K562 (cell line): ENCODE data around the gene ZC3H15. TPM values are rescaled to one million over a fixed set of nuclear protein-coding genes. Genes with fewer than 3 reads are reported as not detected.
"Not testable (repeated sequence)": the region's sequence is repeated elsewhere in the genome, so short reads cannot be mapped to it uniquely, and the experiment has no call there.

Experiments used
- ARID1B ChIP-seq: fragments of 450-650 bp; IDR thresholded peaks from 2 replicates; pipeline ENCODE4 v1.6.1; 2016; ENCODE audit warnings: antibody characterized with exemption, mild to moderate bottlenecking, inconsistent platforms
- ATF3 ChIP-seq, 2 experiments: fragments of 450-650 bp in 1 of 2; sonication (generic) in 1 of 2; formaldehyde crosslinking in 1 of 2; IDR thresholded peaks in 1 of 2; conservative IDR thresholded peaks in 1 of 2; 2 replicates each; pipeline versions ENCODE4 v1.6.1 to v1.8.1; 2016 to 2023; ENCODE audit warnings: mild to moderate bottlenecking in 2 of 2, moderate library complexity in 2 of 2, inconsistent platforms in 1 of 2, missing genetic modification reagents in 1 of 2
- BHLHE40 ChIP-seq: IDR thresholded peaks from 2 replicates; pipeline ENCODE4 v1.6.1; 2011; ENCODE audit warnings: low read length, improper control_type of control experiment
- CBFA2T2 ChIP-seq: fragments of 450-650 bp; conservative IDR thresholded peaks from 2 replicates; pipeline ENCODE4 v1.6.1; 2017; ENCODE audit warnings: mild to moderate bottlenecking
- CBX3 ChIP-seq, 2 experiments: IDR thresholded peaks; 1 replicate in 1 of 2; 2 replicates in 1 of 2; pipeline ENCODE4 v1.6.1; 2012; ENCODE audit warnings: inconsistent platforms in 2 of 2, low read length in 2 of 2, borderline replicate concordance in 1 of 2, control low read depth in 1 of 2
- CREM ChIP-seq: IDR thresholded peaks from 2 replicates; pipeline ENCODE4 v1.6.1; 2014; ENCODE audit warnings: antibody characterized with exemption, low read depth
- DMBX1 ChIP-seq: fragments of 250-450 bp; sonication (Bioruptor Pico); IDR thresholded peaks from 2 replicates; pipeline ENCODE4 v1.8.0; 2022; ENCODE audit warnings: inconsistent platforms, mild to moderate bottlenecking, moderate library complexity, borderline replicate concordance
- DPF2 ChIP-seq: fragments of 450-650 bp; IDR thresholded peaks from 2 replicates; pipeline ENCODE4 v1.6.1; 2016
- EGR1 ChIP-seq: fragments of 450-650 bp; conservative IDR thresholded peaks from 2 replicates; pipeline ENCODE4 v1.6.1; 2017; ENCODE audit warnings: mild to moderate bottlenecking
- EP300 ChIP-seq: IDR thresholded peaks from 2 replicates; pipeline ENCODE4 v1.6.1; 2012; ENCODE audit warnings: low read length, improper control_type of control experiment
- EP400 ChIP-seq: fragments of 450-650 bp; IDR thresholded peaks from 2 replicates; pipeline ENCODE4 v1.6.1; 2017; ENCODE audit warnings: antibody characterized with exemption, mild to moderate bottlenecking, moderate library complexity
- FOSL1 ChIP-seq: fragments of 200-800 bp; sonication (Bioruptor generic); conservative IDR thresholded peaks from 2 replicates; pipeline ENCODE4 v1.6.1; 2016; ENCODE audit warnings: missing genetic modification characterization, missing compliant biosample characterization
- FOXM1 ChIP-seq, 2 experiments: fragments of 450-650 bp in 1 of 2; sonication (generic) in 1 of 2; formaldehyde crosslinking in 1 of 2; IDR thresholded peaks; 2 replicates each; pipeline versions ENCODE4 v1.6.1 to v1.9.0; 2017 to 2022; ENCODE audit warnings: low read depth in 2 of 2, mild to moderate bottlenecking in 2 of 2, missing genetic modification reagents in 1 of 2, moderate library complexity in 1 of 2
- IRF9 ChIP-seq: fragments of 450-650 bp; IDR thresholded peaks from 2 replicates; pipeline ENCODE4 v1.6.1; 2016; ENCODE audit warnings: missing biosample characterization, missing genetic modification characterization
- MAZ ChIP-seq, 2 experiments: fragments of 450-650 bp in 1 of 2; sonication (generic) in 1 of 2; formaldehyde crosslinking; IDR thresholded peaks in 1 of 2; conservative IDR thresholded peaks in 1 of 2; 2 replicates each; pipeline versions ENCODE4 v1.4.0 to v1.5.0; 2020; ENCODE audit warnings: mild to moderate bottlenecking in 1 of 2, missing genetic modification reagents in 1 of 2
- MBD2 ChIP-seq: sonication (generic); IDR thresholded peaks from 2 replicates; pipeline ENCODE4 v1.6.1; 2016; ENCODE audit warnings: low read depth, borderline replicate concordance
- MEF2D ChIP-seq: conservative IDR thresholded peaks from 2 replicates; pipeline ENCODE4 v1.6.1; 2016; ENCODE audit warnings: low read depth, missing genetic modification characterization, missing compliant biosample characterization
- MYBL2 ChIP-seq, 2 experiments: fragments of 450-650 bp in 1 of 2; sonication (generic) in 1 of 2; formaldehyde crosslinking in 1 of 2; IDR thresholded peaks; 2 replicates each; pipeline versions ENCODE4 v1.6.1 to v1.8.1; 2017 to 2022; ENCODE audit warnings: borderline replicate concordance in 1 of 2, inconsistent platforms in 1 of 2, low read depth in 1 of 2, mild to moderate bottlenecking in 1 of 2, missing genetic modification reagents in 1 of 2, moderate library complexity in 1 of 2
- NCOR1 ChIP-seq: fragments of 450-650 bp; IDR thresholded peaks from 2 replicates; pipeline ENCODE4 v1.6.1; 2016; ENCODE audit warnings: mild to moderate bottlenecking, moderate library complexity
- SRF ChIP-seq, 2 experiments: fragments of 250-450, 450-650 bp in 1 of 2; sonication (Bioruptor Pico) in 1 of 2; sonication (generic) in 1 of 2; formaldehyde crosslinking; IDR thresholded peaks; 2 replicates each; pipeline versions ENCODE4 v1.5.0 to v1.5.1; 2020 to 2022; ENCODE audit warnings: mild to moderate bottlenecking in 1 of 2, missing genetic modification reagents in 1 of 2
- TCF3 ChIP-seq: sonication (generic); formaldehyde crosslinking; IDR thresholded peaks from 2 replicates; pipeline ENCODE4 v1.4.0; 2020; ENCODE audit warnings: mild to moderate bottlenecking, missing genetic modification reagents
- TEAD1 ChIP-seq, 2 experiments: fragments of 450-650 bp in 1 of 2; sonication (generic) in 1 of 2; formaldehyde crosslinking; IDR thresholded peaks; 2 replicates each; pipeline versions ENCODE4 v1.4.0 to v1.8.0; 2020 to 2022; ENCODE audit warnings: mild to moderate bottlenecking in 2 of 2, missing genetic modification reagents in 1 of 2
- TRIM24 ChIP-seq, 2 experiments: fragments of 450-650 bp; IDR thresholded peaks; 2 replicates each; pipeline ENCODE4 v1.6.1; 2016
- ZBED1 ChIP-seq: IDR thresholded peaks from 2 replicates; pipeline ENCODE4 v1.6.1; 2014
- ZKSCAN8 ChIP-seq: fragments of 200-800 bp; sonication (Bioruptor generic); IDR thresholded peaks from 2 replicates; pipeline ENCODE4 v1.6.1; 2016; ENCODE audit warnings: missing genetic modification characterization, missing compliant biosample characterization
- ZNF124 ChIP-seq: sonication (generic); formaldehyde crosslinking; IDR thresholded peaks from 2 replicates; pipeline ENCODE4 v1.8.1; 2022; ENCODE audit warnings: missing genetic modification reagents
- ZNF511 ChIP-seq: sonication (generic); formaldehyde crosslinking; IDR thresholded peaks from 2 replicates; pipeline ENCODE4 v1.8.0; 2022; ENCODE audit warnings: mild to moderate bottlenecking, missing genetic modification reagents
- polyA plus RNA-seq, 8 experiments: library from polyadenylated mRNA; depleted of rRNA in 4 of 8; stranded (reverse) in 5 of 8; unstranded in 3 of 8; fragments of >200 nt; fragmentation: Nextera tagmentation in 2 of 8; fragmentation: Illumina TruSeq in 1 of 8; extraction: Ambion mirVana in 2 of 8; extraction: Trizol in 1 of 8; gene quantifications; 2 replicates each; pipeline versions ENCODE4 v1.2.1 to v1.2.3, GENCODE V29; 2011 to 2014; ENCODE audit warnings: inconsistent platforms in 1 of 8, missing spikeins in 1 of 8
- total RNA-seq, 7 experiments: library from RNA; depleted of rRNA in 6 of 7; stranded (reverse); fragments of >200 nt in 6 of 7; fragmentation: Illumina TruSeq in 2 of 7; extraction: Trizol in 2 of 7; gene quantifications; 2 replicates each; pipeline versions ENCODE4 v1.2.1 to v1.2.3, GENCODE V29; 2011 to 2021; ENCODE audit warnings: low replicate concordance in 1 of 7

The ZC3H15 gene
- total and polyA plus RNA-seq, 9 of the 15 experiments (the other 6 are each of a cell fraction or from before 2014, with no cell fraction given), result 132 to 286 (median 189) TPM

- TF ChIP-seq ATF3 (IDR thresholded peaks at IDR 0.05) (peak; percentile 25; the same call in 1 of the 2 replicates), EP300 (peak; percentile 89), DPF2 (peak; percentile 66), MAZ (CRISPR knock-in tag; conservative IDR thresholded peaks at IDR 0.05 in 1 of 2, IDR thresholded peaks at IDR 0.05 in 1 of 2) (peak; percentile 44 to 59; a peak in 3 of 4 replicates), IRF9 (tag) (0 out of 2 replicates have a peak, but pooled peaks have one; percentile 63), CBFA2T2 (peak; percentile 88), ZKSCAN8 (CRISPR knock-in tag) (peak; percentile 55; the same call in 1 of the 2 replicates), TCF3 (CRISPR knock-in tag) (peak; percentile 92), DMBX1 (0 out of 2 replicates have a peak, but pooled peaks have one; percentile 65), FOXM1 (IDR thresholded peaks at IDR 0.05; ENCODE audit: low read depth) (peak; percentile 73), ZNF124 (CRISPR knock-in tag) (peak; percentile 86; the same call in 1 of the 2 replicates), ZBED1 (peak; percentile 78; the same call in 1 of the 2 replicates), MYBL2 (IDR thresholded peaks at IDR 0.05; ENCODE audit: low read depth) (peak; percentile 22; the same call in 1 of the 2 replicates), NCOR1 (peak; percentile 78), FOSL1 (peak; percentile 77), BHLHE40 (peak; percentile 40; the same call in 1 of the 2 replicates), EGR1 (0 out of 2 replicates have a peak, but pooled peaks have one; percentile 18), CBX3 (IDR thresholded peaks at IDR 0.05; ENCODE audit: borderline replicate concordance in 1 of 2, low read length in 2 of 2) (peak in 1 of 2 experiments; percentile 91; a peak in 2 of 3 replicates), EP400 (peak; percentile 20; the same call in 1 of the 2 replicates), TEAD1 (CRISPR knock-in tag; IDR thresholded peaks at IDR 0.05) (0 out of 4 replicates have a peak, but pooled peaks of 1 of the 2 experiments have one; percentile 25), MEF2D (peak; percentile 70; the same call in 1 of the 2 replicates), MBD2 (peak; percentile 32; the same call in 1 of the 2 replicates), ZNF511 (CRISPR knock-in tag) (0 out of 2 replicates have a peak, but pooled peaks have one; percentile 42), ARID1B (peak; percentile 90), TRIM24 (IDR thresholded peaks at IDR 0.05) (peak; percentile 99), SRF (CRISPR knock-in tag; IDR thresholded peaks at IDR 0.05) (peak; percentile 80 to 92), CREM (peak; percentile 46; the same call in 1 of the 2 replicates)
- not testable (repeated sequence) for TF ChIP-seq ATF3 (CRISPR knock-in tag; conservative IDR thresholded peaks at IDR 0.05); FOXM1 (CRISPR knock-in tag; IDR thresholded peaks at IDR 0.05; ENCODE audit: low read depth); MYBL2 (CRISPR knock-in tag; IDR thresholded peaks at IDR 0.05; ENCODE audit: borderline replicate concordance)
Measured at GRCh38 chr2:186439673-186440095, 46.4 kb upstream of the ZC3H15 start (continued).
